ENCODE data around the gene SLC9A8. TPM values are rescaled to one million over a fixed set of nuclear protein-coding genes. Genes with fewer than 3 reads are reported as not detected.

SLC9A8 gene
- total and polyA plus RNA-seq, 2 of the 8 experiments (the other 6 are each of a cell fraction or from before 2014, with no cell fraction given) = 3.2 to 6.2 TPM

- H3K79me1 ChIP-seq (ENCODE audit: low read depth, low read length) = no peaks in the 10 kb centered on the region
- no peak overlapping the region for H3K56ac ChIP-seq (replicated peaks; ENCODE audit: insufficient read length, low read depth, low read length)
- no peak overlapping the region for H4K91ac ChIP-seq (replicated peaks; ENCODE audit: insufficient read length, low read length)
- no peak overlapping the region for H3K18ac ChIP-seq (ENCODE audit: extremely low read depth, low read length)
- H2BK12ac ChIP-seq (ENCODE audit: low read depth, low read length) = no peak overlapping the region
- H3K36me3 ChIP-seq (ENCODE audit: control insufficient read depth in 2 of 4, insufficient read depth in 4 of 4, low read length in 3 of 4) = no peaks in the 10 kb centered on the region; a peak in 1 of 8 replicates
- no peak overlapping the region for H4K5ac ChIP-seq (ENCODE audit: insufficient read length, low read depth, low read length)
- no peak for FAIRE-seq
- no peaks in the 10 kb centered on the region for H3K27me3 ChIP-seq (replicated peaks in 1 of 4; ENCODE audit: control insufficient read depth in 3 of 4, extremely low read depth in 1 of 4, insufficient read depth in 3 of 4, low read length in 3 of 4)
- no peak overlapping the region for H3K27ac ChIP-seq (ENCODE audit: low read depth, low read length)
- no peak overlapping the region for H3K9ac ChIP-seq (replicated peaks in 1 of 4; ENCODE audit: extremely low read depth in 1 of 4, low read depth in 3 of 4, low read length in 3 of 4)
- H3K4me1 ChIP-seq (replicated peaks in 1 of 4; ENCODE audit: control insufficient read depth in 3 of 4, insufficient read depth in 4 of 4, low read length in 3 of 4) = peaks cover 0 to 8% (median 0%) of the 10 kb centered on the region in 4 experiments; a peak in 3 of 7 replicates
- H2BK120ac ChIP-seq (replicated peaks; ENCODE audit: low read depth, low read length) = no peak overlapping the region
- WGBS, 2 experiments (ENCODE audit: extremely low coverage in 1 of 2, insufficient coverage in 1 of 2, insufficient read length in 1 of 2, insufficient replicate concordance in 2 of 2, low coverage in 1 of 2, low lambda C conversion rate in 2 of 2, missing lambda C conversion rate in 1 of 2) = 94% methylated on average over 13 of the region's 13 CpGs; no CpG with 5 or more reads in 1 of the 2 experiments
- H4K8ac ChIP-seq (ENCODE audit: extremely low read depth, insufficient read depth, low read length) = no peak overlapping the region
- no peaks in the 10 kb centered on the region; the same call in 1 of the 2 replicates for H3K23me2 ChIP-seq (ENCODE audit: low read depth, low read length)
- no peak overlapping the region for H2BK5ac ChIP-seq (ENCODE audit: low read depth, low read length)
- H2AK5ac ChIP-seq (ENCODE audit: low read depth, low read length) = no peak overlapping the region
- H2BK20ac ChIP-seq (ENCODE audit: low read length) = no peak overlapping the region
- peaks cover 0 to 2% of the 10 kb centered on the region in 2 experiments for H4K20me1 ChIP-seq (replicated peaks in 1 of 2; ENCODE audit: control insufficient read depth in 1 of 2, insufficient read depth in 2 of 2, low read length in 2 of 2)
- no peak for DNase-seq (ENCODE audit: low read depth in 1 of 2, low spot score in 2 of 2)
- H3K23ac ChIP-seq (ENCODE audit: insufficient read length) = no peak overlapping the region
- ChIA-PET POLR2A (ENCODE audit: partially characterized antibody) (no interaction called here), CTCF (ENCODE audit: partially characterized antibody) (interaction anchor here (0.8 to 7.7 kb wide), 6 partner anchors 12 to 224 kb away, joined by 3 to 39 read pairs (median 4); no protein-coding TSS in a partner anchor)
- H3K4me3 ChIP-seq (ENCODE audit: extremely low read depth in 1 of 4, insufficient read depth in 2 of 4, low read depth in 3 of 4, low read length in 4 of 4) = no peak overlapping the region
- no peaks in the 10 kb centered on the region for H3K79me2 ChIP-seq (ENCODE audit: control insufficient read depth in 1 of 2, insufficient read depth in 2 of 2, low read length in 2 of 2)
- no peak overlapping the region for H3K4me2 ChIP-seq (ENCODE audit: insufficient read depth in 1 of 2, low read depth in 2 of 2, low read length in 2 of 2)
- no peak overlapping the region for H2AFZ ChIP-seq (ENCODE audit: low read length)
- H2BK15ac ChIP-seq (ENCODE audit: low read length) = no peak overlapping the region
- no peak overlapping the region for H3K14ac ChIP-seq (ENCODE audit: insufficient read length)
- H3K9me3 ChIP-seq (ENCODE audit: insufficient read depth in 2 of 2, low read depth in 1 of 2, low read length in 1 of 2) = no peaks in the 10 kb centered on the region
- H3K4ac ChIP-seq (replicated peaks; ENCODE audit: insufficient read length, low read depth, low read length) = no peak overlapping the region
- TF ChIP-seq KDM1A (IDR thresholded peaks at IDR 0.05; ENCODE audit: borderline replicate concordance, low read length) (no peak), KDM5A (IDR thresholded peaks at IDR 0.05; ENCODE audit: low read length) (no peak), GTF2F1 (IDR thresholded peaks at IDR 0.05; ENCODE audit: borderline replicate concordance, low read depth, low read length) (no peak), SRF (IDR thresholded peaks at IDR 0.05; ENCODE audit: low read depth, low read length) (no peak), ATF3 (IDR thresholded peaks at IDR 0.05; ENCODE audit: insufficient read depth, low read depth, low read length) (no peak), CREB1 (IDR thresholded peaks at IDR 0.05) (no peak), NRF1 (IDR thresholded peaks at IDR 0.05; ENCODE audit: low read depth, low read length) (no peak), CTCF (IDR thresholded peaks at IDR 0.05; ENCODE audit: control extremely low read depth in 1 of 3, insufficient read depth in 1 of 3, low read depth in 1 of 3, low read length in 3 of 3) (no peak), SP2 (IDR thresholded peaks at IDR 0.05; ENCODE audit: low read length) (no peak), MAFK (IDR thresholded peaks at IDR 0.05; ENCODE audit: low read depth, low read length) (no peak), CHD2 (IDR thresholded peaks at IDR 0.05; ENCODE audit: low read length) (no peak)
Observed at GRCh38 chr20:49832632-49833327, 20.2 kb downstream of the SLC9A8 start.

Measured in H1 (cell line).